DMS53 (cell line): Measurements from ENCODE around the gene GINS1.

Experiments
- DNase-seq: peaks from one replicate; lab custom pipeline; 2025; lab: John Stamatoyannopoulos, UW

The GINS1 gene

DNA sequence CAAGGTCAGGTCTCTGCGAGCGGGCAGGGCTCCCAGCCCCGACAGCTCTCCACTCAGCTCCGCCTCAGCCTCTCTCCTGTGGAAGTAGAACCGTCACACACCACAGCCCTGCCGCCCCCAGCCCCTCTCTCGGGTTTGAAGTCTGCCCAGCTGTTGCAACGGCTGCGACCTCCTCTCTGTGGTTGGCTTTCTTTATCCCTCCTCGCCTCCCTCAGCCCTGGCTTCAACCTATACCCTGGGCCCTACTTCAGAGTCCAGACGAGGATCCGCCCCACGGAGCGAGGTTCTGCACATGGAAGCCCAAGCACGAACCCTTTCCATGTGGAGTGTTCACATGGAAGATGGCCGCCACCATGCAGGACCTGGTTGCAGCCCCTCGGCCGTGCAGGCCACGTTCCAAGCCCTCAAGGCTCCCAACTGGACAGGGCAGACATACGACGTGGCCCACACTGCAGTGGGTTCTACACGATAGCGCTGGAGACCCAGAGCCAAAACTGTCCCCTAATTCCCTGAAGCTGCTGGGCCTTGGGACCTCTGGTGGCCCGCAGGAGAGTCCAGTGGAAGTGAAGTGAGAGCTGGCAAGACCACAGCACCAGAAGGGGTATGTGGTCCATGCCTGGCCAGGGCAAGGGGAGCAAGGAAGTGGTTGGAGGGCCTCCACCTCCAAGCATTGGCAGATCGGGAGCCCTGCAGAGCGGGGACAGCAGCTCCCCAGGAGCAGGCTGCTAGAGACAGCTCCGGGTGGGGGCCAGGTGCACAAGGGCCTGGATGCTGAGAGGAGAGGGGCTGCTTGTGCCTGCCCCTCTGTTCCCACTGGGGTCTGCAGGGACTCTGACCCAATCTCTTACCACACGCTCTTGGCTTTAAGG lies 69.8 kb downstream of the GINS1 start:
- no peak for DNase-seq

DNA sequence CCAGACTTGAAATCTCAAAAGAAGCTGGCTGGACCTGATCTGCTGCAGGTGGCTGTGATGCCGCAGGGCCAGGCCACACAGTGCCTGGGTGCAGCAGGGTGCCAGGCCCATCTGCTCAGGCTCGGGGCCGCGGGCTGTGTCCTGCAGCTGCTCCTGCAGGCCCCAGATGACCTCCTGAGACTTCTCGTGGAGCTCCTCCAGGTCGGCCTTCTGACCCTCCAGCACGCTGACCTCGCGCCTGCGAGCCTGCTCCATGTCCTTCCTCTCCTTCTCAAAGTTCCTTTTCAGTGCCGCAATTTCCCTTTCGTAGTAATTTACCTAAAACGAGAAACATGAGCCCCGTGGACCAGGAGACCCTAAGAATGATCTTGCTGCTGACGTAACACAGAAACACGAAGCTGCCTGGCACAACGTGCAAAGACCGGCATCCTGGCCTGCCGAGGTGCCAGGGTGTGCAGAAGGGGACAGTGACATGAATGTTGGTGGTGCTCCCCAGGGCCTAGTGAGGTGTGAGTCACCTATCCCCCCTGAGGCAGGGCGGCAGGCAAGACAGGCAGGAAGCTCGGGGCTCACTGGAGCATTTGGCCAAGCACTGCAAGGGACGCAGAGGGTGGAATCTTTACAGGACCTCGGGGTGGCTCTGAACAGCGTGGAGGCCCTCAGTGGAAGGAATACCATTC lies 71.6 kb downstream of the GINS1 start:
- no peak for DNase-seq

DNA sequence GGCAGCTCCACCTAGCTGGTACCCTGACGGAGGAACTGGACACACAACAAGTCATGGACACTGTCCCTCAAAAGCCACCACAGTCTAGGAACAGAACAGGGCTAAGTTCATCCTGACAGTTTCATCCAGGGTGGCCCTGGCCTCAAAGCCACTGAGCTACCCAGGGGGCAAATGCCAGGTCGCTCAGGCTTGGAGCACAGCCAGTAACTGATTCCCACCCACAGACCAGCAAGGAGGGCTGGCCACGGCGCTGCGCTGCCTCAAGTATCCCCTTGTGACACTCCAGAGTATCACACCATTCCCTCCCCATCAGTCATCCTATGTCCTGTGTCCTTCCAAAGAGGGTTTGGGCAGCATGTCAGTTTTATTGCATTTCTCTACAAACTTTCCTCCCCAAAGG lies 72.2 kb downstream of the GINS1 start:
- no peak for DNase-seq

DNA sequence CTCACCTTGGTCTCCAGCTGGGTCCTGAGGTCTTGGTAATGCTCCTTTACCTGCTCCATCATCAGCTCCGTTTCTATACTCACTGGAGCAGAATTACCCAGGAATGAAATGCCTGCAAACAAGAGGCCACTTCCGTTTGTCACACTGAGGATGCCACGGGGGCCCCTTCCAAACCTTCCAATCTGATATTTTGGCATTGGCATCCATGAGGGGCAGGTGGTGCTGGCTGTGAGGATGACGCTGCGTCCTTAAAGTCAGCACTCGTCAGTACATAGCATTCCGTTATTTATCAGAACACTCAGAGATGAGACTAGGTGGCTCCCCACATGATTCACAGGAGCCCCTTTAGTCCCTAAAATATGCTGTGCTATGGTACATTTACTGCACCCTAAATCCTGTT lies 72.7 kb downstream of the GINS1 start:
- no peak for DNase-seq

DNA sequence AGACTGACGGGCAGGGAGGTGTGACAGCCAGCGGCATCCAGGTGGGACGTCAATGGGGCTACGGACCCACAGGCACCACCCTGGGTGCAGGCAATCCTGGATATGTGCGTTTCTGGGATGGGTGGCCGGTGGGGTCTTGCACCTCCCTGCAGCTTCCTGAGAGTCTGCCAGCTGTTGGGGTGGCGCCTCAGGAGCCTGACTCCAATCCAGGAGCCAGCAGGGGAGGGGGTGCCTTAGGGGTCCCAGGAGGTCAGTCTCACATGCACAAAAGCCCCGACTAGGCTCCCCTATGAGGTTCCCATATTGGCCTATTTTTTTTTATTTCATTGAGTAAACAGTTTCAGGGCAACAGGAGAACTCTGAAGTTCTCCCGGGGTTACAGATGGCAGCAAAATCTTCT lies 73.3 kb downstream of the GINS1 start:
- DNase-seq = no peak

DNA sequence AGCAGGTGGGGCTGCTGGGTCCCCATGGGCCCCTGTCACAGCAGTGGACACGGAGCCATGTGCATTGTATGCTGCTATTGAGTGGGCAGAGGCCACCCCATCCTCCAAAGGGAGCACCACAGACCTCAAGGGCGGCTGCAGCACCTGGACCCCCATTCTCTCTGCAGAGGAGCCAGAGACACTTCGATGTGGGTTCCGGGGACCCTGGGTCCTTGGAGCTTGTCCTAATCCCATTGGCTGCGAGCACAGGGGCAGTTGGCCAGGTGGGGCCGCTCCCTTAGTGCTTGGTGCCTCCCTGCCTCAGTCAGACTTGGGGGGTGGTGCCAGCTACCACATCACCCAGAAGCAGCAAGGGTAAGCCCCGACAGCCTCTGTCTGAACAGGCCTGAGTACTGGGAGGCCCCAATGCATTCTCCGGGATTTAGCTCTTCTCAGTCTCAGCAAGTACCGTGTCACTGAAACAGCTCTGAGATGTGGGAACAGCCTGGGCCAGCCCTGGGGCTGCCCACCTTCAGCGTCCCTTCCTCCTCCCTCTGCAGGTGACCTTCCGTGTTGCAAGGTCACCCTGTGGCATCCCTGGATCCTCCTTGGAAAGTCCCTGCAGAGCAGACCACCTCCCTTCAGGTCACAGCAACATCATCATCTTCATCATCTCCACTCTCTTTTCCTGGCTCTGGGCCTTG lies 73.9 kb downstream of the GINS1 start:
- DNase-seq = no peak

DNA sequence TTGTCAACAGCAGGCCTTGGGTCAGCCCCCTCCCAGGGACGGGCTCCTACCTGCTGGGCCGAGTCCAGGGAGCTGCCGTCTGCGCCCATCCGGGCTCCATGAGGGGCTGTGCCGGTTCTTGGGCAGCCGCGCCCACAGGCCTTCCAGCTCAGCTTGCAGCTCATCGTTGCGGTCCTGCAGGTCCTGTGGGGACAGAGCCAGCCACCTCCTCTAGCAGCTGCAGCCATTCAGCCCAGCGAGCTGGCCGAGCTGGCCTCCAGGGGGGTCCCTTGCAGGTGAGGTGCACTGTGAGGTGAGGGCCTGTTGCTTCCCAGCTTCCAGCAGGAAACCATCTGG lies 74.4 kb downstream of the GINS1 start:
- DNase-seq = no peak

DNA sequence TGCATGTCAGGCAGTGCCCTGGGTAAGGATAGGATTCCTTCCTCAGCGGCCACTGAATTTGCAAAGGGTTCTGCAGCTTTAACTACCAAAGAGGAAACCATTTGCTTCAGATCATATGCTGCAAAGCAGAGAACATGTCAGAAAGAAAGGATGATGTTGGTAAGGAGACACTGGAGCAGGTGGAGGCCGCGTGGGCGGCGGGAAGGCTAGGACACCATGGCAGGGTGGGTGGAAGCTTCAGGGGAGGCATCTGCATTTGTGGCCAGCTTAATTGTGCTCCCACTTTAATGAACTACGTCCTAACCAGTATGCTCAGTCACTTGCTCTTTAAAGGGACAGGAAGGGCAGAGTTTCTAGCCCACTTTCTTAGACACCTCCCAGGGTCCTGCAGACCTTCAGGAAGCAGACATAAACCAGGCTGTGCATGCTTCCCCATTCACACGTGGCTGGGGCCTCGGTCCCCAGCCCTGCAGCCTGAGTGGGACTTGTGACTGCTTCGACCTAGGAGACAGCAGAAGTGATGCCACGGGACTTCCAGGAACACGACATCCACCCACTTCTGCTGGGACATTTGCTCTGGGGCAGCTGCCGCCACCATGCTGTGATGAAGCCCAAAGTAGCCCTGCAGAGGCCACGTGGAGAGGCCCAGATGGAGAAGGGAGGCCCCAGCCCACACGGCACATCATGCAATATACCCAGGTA lies 76.1 kb downstream of the GINS1 start:
- DNase-seq = no peak

DNA sequence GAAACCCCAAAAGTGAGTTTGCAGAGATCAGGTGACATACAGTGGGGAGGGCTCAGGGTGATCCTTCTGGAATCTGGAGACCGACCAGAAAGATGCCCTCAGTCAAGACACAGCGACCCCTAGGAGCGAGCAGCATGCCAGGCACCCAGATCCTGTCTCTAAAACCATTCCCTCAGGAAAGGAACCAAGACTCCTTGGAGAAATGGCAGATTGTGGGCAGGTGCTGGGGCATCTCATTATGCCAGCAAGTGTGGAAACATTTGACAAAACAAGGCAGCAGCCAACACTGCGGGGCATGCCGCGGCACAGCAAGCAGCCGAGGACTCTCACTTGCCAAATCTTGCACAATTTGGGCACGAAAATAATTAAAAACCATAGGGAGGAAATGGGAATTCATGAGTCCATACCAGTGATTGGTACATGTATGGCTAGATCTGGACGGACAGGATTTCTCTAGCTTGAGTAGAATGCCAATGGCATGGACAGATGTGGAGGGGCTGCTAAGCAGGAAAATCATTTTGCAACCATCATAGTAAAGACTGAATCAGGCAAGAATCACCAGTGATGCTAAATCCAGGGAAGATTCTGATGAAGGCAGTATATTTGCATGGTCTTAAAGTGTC lies 76.9 kb downstream of the GINS1 start:
- DNase-seq = no peak

DNA sequence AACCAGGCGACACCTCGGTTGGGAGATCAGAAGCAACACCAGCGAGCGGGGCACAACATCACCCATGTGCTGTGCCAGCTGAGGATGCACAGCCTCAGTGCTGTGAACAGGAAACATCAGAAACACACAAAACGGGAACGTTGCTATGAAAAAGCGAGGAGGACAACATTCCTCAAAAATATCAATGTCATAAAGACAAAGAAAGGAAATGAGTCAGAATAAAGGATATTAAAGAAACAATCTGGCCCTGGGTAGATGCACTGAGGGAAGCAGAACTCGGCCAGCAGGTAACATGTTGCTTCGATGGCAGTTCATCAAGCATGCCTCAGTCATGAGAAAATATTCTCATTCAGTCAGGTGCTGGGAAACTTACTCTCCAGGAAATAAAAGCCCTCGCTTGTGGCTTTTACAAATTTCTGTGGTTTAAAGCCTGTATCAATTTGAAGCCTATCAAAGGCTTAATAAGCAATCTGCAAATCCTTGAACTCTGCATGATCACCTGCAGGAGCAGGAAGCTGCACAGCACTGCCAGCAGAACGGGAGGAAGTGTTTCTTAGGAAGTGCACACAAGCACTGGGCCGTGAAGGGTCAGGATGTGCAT lies 77.5 kb downstream of the GINS1 start:
- DNase-seq = no peak

DNA sequence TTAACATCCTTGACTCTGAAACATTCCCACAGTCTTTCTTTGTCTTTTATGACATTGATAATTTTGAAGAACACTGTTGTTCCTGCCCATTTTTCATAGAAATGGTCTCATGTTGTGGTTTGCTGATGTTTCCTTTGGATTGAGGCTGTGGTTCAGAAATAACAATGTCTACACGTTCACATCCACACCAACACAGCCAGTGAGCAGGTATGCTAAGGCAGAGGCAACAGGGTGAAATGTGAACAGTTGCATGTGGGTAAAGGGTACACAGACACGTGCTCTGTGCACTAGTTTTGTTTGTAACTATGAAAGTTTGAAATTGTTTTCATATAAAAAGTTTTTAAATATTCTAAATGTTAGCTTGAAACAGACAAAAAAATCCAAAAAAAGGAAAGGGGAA lies 78.4 kb downstream of the GINS1 start:
- DNase-seq = no peak

DNA sequence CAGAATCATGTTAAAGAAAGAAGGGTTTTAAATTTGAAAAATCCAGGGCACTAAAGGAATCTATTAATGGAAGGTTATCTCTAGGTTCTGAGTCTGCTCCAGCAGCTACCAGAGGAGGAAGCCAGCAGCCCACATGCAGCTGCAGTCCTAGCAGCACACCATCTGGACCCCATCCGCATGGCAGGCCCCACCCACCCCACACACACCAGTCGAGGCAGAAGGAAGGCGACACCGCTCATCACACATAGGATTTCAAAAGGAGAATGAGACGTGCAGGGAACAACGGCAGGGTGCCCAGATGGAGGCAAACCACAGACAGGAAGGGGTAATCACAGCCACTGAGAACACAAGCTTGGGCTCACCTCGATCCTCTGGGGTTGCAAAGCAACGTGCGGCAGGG lies 78.9 kb downstream of the GINS1 start:
- no peak for DNase-seq

DNA sequence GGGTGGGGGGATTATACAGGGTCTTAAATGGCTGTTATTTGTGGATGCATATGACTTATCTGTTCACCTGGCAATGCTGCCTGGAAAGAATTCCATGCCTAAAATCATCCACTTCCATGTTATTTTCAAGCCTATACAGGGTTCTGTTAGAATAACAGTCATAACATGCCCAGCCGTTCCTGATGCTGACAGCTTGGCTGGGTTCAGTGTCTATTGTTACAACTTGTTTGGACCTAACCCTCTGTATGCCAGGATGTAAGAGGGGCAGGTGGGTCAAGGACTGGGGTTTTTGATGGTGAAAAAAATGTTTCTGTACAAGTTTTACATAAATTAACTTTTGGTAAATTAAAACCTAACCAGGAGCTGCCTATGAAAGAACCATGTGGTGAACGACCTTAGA lies 79.8 kb downstream of the GINS1 start:
- DNase-seq = no peak

DNA sequence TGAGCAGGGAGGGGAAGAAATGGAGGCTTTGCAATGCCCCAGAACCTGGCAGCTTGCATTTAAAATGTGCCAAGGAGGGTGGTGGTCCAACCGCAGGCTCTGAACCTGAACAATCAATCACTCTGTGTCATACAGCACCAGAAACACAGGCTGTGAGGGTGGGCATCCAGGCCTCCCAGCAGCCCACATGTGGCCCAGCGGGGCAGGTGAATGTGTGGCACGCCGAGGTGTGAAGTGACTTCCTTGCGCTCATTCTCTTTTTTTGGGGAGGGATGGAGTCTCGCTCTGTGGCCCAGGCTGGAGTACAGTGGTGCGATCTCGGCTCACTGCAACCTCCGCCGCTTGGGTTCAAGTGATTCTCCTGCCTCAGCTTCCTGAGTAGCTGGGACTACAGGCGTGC lies 80.5 kb downstream of the GINS1 start:
- DNase-seq = no peak

DNA sequence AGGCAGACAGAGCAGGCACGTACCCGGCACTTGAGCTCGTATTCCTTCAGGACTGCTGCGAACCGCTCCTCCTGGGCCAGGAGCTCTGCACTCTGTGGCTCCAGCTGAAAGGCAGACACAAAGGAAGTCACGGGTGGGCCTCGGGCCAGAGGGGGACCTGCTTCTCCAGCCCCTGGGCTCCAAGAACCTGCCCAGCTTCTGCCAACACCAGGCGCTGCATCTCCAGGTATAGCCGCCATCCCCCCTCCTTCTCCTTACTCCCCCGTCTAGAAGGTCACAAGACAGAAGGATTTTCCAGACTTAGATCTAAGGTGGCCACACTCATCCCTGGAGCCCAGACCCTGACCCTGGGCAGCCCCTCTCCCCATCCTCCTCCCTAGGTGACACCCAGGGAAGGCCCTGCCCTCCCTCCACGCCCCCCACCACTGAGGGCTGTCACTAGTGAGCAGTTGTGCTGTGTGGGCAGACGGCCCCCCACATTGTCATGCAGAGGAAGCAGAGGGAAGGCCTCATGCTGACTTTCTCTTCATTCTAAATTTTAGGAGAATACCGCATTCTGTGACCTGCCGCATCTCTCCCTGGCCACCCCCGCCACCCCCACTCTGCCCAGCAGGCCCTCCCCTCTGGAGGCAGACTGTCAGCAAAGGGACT lies 81.9 kb downstream of the GINS1 start:
- DNase-seq = no peak

DNA sequence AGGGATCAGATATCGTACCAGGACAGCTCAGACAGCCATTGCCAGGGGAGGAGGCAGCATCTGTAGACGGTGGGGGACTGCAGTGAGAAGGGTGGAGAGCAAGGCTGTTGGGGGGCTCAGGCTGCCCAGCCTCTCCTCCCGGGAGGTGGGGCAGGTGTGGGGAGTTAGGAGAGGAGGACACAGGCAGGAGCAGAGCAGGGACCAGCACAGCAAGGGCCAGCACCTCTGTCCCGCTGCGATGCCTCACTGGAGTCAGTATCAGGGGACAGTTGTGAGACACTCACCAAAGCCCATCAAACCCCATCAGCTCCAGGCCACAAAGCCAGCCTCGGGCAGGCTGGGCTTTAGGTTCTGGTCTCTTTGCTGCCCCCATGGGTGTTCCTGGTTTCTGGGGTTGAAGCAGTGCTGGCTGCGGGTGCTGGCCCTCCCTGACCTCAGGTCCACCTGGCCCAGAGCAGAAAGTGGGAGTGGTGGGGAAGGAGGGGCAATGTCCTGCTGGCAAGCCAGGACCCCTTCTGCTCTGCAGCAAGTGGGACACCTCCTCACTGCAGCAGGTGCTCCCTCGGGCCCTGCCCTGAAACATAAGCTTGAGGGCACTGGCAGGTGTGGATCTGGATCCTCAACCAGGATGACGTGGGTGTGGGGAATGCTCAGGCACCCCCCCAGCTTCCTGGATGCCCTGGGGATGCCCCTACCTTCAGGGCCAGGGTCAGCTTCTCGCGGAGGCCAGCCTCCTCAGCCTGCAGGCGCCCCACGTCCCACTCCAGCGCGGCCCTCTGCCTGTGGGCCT lies 83.4 kb downstream of the GINS1 start:
- DNase-seq = no peak

DNA sequence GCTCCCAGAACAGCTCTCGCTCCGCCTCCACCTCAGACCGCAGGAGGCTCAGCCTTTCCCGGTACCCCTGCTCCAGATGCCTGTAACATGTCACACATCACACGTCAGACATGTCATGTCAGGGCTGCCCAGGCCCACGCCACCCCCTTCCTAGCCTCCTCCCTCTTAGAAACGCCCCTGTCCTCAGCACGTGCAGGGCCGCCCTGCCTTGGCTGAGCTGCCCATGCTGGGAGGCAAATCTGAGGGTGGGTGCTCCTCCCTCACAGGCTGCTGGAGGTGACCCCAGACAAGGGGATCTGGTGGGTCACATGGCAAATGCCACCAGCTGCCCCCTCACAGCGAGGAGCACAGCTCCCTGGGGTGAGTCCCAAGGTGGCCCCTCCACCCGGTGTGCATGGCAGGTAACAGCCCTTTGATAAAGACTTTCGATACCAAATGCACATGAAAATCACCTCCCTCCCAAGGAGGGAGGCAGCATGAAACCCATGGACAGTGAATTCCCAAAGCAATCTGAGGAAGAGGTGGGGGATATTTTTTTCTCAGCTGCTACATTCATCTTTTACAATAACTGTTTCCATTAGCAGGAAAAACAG lies 84.1 kb downstream of the GINS1 start:
- no peak for DNase-seq

DNA sequence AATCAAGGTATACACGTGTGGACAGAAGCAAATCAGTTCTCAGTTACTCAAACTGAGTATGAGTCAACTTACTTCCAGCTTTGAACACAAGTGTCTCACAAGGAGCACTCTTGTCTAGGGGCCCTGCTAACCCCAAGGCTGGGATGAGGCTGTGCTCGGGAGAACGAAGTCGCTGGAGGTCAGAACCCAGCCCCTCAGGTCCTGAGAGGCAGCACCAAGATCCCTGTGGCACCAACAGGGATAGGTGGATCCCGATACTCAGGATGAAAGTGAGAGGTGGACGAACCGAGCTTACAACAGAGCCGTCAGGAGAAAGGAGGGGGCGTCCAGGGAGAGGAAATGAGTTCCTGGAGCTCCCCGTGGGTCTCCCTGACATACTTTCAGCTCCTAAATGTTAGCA lies 85.7 kb downstream of the GINS1 start:
- DNase-seq = no peak

DNA sequence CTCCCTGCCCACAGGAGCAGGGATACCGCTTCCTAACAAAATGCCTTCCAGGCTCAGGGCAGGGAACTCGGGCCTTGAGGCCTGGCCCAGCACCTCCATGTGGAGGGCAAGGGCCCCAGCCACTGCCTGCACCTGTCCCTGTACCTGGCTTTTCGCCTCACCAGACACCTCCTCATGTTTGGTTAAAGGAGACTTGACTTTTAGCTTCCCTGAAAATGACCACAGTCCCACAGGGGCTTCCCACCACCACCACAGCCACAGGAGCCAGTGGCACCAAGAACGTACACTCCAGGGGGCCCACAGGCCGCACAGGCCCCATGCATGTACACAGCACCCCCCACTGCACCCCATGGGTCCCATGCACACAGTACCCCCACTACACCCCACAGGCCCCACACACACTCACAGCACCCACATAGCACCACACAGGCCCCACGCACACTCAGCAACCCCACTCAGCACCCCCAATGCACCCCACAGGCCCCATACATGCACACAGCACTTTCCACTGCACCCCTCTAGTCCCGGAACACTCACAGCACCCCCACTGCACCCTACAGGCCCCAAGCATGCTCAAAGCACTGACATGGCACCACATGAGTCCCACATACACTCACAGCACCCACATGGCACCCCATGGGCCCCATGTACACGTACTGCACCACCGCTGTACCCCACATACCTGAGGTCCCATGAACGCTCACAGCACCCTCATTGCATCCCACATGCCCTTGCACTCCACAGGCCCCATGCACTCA lies 86.5 kb downstream of the GINS1 start:
- DNase-seq = no peak
